Activated naive CD4-positive, alpha-beta T cell (primary cell): ENCODE results near the gene ITGB2.

Source experiments
- DNase-seq, 4 experiments: peaks; one replicate each; lab custom pipeline; 2025; lab: John Stamatoyannopoulos, UW

The ITGB2 gene

DNA sequence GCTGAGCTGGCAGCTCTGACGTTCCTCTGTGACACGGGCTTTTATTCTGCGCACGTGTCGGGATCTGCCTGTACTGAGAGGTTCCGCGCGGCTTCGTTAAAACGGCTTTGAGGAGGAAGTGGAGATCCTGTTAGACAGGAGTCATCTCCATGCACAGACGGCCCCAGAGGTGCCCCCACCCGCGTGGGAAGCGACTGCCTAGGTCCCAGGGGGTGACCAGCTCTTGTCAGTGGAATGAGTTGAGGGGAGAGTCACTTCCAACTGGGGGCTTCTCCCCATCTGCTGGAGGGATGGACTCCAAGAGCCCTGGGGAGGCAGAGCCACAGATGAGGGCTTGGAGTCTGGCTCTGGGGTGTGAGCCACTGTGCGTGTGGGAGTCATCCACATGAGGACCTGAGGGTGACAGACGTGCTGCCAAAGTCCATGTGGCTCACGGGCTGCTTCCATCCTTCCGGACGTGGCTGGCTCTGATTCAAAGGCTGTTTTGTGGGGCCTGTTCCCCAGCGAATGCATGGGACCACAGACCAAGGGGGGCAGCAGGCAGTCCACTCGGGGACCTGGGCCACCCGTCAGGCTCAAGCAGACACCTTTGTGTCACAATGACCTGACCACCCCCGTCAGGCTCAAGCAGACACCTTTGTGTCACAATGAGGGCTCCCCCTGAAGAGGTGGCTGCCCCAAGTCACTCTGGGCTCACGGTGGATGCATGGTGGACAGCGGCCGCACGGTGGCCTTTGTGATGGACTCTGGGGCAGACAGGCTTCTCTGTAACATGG, 74.0 kb downstream of the ITGB2 start:
- peak in 2 of 4 experiments; percentile 22 to 28 for DNase-seq

DNA sequence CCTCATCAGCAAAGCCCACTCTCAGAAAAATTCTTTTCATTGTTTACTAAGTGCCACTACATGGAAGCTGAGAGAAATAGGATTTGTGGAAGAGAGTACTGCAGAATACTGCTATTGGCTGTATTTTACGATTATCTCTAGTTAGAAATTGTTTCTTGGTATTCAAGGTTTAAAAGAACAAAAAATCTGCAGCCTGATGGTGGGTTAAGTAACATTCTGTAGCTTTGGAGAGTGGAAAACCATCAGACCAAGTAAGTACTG, 74.5 kb downstream of the ITGB2 start:
- no peak for DNase-seq

DNA sequence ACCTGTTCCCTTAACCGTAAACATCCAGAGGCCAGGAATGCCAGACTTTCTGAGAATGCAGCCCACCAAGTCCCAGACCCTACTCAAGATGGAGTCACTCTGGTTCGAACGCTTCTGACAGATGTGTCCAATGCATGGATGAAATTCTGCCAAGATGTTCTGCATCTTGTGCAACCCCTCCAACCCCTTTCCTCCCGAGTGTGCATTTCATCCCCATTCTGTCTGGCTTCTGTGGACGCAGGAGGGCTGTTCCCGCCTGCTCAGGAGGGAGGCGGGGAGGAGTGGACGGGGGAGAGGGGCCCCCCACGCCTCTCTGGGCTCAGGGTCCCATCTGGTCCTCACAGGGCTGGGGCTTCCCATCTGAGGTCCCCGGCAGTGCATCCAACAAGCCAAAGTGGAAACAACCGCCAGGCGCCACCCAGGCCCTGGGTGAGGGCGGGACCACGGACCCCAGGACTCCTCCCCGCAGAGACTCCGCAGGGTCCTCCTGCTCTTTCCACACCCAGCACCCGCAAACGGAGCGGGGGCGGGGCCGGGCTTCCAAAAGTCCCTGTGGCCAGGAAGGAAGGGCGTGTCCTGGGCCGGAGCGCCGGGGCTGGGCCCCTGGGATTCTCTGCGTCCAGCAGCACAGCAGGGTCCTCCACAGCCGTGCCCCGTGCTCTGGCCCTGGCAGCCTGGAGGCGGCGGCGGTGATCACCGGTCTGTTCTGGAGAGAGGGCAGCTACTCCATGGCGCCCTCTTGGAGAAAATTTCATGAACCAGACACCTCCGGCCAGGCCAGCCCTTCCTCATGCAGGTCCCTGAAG, 75.1 kb downstream of the ITGB2 start:
- peak in 2 of 4 experiments; percentile 23 to 28 for DNase-seq

DNA sequence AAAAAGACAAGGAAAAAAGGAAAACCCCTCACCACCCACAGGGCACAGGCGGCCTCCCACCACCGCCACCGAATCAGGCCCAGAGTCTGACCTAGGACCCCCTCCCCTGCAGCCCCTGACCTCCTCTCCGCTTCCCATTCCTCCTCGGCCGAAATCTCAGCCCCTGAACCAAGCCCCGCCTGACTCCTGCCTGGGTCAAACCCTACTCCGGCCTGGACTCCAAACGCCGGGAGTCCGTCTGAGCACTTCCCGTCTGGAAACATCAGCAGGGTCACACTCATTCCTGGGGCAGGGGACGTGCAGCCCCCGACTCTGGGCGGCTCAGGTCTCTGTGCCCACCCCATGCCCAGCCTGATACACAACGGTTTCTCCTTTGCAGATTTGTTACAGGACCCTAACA, 76.4 kb downstream of the ITGB2 start:
- DNase-seq, result no peak

DNA sequence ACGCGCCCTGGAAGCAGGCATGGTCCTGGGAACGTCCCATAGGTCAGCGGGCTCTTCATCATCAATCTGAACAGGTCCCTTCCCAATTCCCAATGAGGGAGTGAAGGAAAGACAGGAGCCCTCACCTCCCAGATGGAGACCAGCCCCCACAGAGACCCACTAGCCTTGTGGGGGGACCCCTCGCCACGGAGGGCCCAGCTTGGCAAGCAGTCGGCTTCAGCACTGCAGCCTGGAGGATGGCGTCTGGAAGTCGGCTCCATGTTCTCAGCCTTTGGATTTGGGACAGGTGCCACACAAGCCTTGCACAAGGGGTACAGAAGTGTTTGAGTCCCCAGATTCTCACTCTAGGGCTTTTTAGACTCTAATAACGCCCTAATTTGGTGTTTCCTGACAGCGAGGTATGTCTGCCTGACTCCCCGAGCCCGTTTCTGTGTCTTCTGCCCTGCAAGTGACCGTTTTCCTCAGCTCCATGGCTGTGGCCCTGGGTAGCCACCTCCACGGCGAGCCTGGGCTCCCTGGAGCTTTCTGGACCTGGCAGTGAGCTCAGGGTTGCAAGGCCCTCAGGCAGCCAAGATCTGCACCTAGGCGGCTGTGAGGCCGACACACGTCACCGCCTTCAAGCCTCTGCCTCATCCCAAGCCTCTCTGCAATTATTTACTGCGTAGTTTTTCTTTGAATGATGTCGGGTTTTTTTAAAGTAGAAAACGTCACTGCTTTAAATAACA, 77.8 kb downstream of the ITGB2 start:
- DNase-seq, result no peak

DNA sequence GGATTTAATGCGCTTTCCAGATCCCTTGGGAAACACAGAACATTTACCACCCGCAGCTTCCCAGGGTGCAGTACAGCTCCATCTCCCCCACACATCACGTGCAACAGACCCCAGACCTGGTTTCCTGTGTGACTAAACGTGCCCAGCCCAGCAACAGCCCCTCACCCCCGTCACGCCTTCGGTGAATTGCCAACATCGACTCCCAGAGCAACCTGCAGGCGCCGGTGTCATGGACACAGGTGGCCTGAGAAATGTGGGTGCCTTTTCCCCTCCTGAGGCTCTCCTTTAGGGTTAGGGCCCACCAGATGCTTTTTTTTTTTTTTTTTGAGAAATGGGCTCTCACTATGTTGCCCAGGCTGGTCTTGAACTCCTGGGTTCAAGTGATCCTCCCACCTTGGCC, 78.6 kb downstream of the ITGB2 start:
- DNase-seq, result no peak

DNA sequence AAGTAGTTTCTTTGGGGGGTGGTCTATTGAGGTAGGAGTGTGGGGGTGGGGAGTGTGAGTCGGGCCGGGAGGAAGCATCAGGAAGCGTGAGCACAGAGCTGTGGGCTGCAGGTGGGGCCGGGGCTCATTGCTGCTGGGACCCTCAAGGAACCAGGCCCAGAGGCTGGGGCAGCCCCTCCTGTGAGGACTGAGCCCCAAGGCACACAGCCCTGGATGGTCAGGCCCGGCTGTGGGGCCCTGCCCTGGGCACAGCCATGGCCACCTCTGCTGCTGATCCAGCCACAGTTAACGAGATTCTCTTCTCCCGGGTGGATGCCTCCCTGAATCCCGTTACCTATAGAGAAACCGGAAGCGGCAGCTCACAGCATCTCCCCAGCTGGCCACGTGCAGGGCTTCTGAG, 79.9 kb downstream of the ITGB2 start:
- DNase-seq, result no peak

DNA sequence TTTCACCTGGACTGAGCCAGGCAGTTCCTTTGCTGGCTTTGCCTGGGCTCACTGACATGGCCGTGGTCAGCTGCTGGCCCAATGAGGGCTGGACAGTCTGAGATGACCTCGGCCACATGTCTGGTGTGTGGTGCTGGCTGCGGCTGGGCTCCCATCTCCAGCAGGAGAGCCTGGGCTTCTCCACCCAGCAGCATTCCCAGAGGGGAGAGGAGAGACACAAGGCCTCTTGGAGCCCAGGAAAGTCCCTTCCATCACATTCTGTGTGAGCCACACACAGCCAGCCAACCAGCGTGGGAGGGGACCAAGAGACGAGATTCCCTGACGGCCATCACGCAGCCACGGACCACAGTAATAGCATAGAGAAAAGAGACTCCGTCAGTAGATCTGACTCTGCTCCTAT, 81.7 kb downstream of the ITGB2 start:
- no peak for DNase-seq

DNA sequence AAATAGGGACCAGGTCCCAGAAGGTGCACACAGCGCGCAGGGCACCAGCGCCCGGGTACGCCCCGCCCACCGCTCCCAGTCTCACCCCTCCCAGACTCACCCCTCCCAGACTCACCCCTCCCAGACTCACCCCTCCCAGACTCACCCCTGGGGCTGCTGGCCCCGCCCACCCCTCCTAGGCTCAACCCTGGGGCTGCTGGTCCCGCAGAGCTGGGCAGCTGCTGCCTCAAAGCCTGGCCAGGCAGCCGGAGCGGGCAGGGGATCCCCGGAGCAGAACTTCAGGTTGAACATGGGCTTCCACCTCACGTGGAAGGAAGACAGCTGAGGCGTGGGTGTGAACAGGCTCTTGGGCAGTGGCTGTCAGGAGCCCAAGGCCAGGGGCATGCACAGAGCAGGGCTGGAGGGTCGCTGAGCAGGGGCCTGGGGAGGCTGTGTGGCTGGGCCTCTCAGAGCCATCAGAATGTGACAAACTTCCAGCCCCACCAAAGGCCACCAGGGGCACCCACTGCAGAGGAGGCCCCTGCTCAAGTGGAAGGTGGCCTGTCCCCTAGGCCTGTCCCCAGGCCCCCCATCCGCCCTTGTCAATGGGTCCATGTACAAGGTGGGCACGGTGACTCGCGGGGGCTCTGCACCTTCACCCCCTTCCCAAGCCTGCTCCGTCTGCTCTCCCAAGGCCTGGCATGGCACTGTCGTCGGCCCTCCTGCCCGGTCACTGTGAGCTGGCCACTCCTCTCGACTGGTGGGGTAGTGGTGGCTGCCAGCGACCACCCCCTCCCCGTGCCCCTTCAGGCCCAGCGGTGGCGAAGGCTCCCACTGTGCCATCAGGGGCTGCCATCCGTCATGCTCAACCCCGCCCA, 82.4 kb downstream of the ITGB2 start:
- no peak for DNase-seq

DNA sequence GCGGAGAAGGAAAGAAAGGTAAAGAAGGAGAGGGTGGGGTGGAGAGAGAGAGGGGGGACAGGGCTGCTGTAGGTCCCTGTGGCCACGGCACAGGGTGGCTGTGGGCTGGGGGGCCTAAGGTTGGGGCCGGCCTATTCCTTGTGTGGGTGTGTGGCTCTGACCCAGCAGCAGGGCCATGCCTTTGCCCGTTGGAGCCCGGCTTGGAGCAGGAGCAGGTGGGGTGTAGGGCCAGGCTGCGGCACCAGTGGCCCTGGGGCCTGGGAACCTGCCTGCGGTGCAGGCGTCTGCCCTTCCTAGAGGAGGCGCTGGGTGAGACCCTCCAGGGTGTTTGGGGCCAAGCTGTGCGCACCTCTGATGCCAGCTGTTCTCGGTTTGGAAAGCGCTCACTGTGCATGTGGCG, 83.2 kb downstream of the ITGB2 start:
- DNase-seq, result no peak

DNA sequence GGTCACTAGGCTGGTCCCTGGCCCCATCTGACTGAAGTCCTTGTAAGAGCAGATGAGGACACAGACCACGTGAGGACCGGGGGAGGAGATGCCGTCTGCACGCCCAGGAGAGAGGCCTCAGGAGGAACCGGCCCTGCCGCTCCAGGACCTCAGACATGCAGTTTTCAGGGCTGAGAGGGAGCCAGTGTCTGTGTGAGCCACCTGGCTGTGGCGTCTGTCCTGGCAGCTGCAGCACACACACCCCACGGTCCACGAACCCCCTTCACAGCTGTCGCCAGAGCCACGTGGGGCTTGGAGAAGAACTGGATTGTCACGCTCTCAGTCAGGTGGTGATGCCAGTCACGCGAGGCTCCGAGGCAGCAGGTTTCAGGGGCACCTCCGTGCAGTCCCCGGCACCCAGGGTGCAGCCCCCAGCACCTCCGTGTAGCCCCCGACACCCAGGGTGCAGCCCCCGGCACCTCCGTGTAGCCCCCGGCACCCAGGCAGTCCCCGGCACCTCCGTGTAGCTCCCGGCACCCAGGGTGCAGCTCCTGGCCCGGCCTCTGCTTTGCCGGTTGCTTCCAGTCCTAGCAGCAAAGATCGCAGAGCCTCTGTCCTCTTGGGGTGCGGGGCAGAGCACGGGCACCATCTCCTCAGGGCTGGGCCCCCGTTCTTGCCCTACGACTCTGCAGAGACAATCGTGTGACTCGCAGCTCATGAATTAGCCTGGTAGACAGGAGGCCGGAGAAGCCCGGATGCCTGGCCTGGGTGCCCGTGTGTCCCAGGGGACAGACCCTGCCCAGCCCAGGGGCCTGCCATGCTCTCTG, 83.8 kb downstream of the ITGB2 start:
- DNase-seq, result no peak

DNA sequence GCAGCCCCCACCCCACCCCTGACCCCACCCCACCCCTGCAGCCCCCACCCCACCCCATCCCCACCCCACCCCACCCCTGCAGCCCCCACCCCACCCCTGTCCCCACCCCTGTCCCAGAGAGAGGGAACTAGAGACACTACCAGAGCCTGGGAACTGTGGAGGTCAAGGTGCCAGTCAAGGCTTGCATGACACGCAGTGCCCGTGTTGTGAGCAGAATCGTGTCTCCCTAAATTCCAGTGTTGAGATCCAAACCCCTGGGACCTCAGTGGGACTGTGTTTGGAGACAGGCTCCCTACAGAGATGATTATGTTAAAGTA, 84.4 kb downstream of the ITGB2 start:
- DNase-seq, result no peak
